NCI-H82 treated with DMSO at 0.1 percent for 48 hours (cell line): ENCODE measurements around the gene DNASE1L3.
"Not testable (repeated sequence)": the region's sequence is repeated elsewhere in the genome, so short reads cannot be mapped to it uniquely, and the experiment has no call there.

Source experiments
- DNase-seq: peaks from one replicate; lab custom pipeline; 2025; ENCODE audit not compliant: unreplicated experiment; lab: John Stamatoyannopoulos, UW

Gene DNASE1L3

DNA sequence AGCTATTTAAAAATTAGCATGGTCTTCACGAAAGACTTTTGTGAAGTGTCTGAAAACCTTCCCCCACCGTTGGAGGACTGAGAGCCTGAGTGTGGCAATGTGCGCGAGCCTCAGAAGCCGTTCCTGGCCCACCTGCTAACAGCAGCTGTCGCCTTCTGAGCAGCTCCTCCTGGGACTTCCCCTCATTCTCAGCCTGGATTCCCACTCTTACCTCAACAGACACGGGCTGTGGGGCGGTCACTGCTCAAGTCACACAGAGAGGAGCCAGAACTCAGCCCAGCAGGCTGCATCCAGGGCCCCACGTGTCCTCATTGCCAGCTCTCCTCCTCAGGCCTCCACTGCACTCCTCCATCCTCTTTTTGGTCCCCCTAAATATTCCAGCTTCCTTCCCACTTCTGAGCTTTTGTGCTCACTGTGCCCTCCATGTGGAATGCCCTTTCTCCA lies 7.8 kb downstream of the DNASE1L3 start:
- DNase-seq, result no peak

DNA sequence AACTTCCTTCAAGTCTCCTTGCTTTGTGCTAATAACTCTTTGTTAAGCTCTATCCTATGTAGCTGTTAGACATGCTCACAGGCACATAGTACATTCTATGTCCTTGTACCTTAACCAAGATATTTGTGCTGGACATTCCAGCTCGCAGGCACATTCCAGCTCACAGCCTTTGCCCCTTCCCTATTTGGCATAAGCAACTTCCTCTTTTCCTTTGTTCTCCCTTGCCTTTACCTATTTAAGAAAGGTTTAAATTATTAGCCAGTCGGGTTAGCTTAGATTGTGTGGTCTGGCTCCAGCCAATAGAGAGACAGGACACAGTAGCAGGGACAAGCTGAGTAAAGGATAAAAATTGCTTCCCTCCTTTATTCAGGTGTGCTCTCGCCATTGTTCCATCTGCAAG lies 9.3 kb downstream of the DNASE1L3 start:
- not testable (repeated sequence) for DNase-seq

DNA sequence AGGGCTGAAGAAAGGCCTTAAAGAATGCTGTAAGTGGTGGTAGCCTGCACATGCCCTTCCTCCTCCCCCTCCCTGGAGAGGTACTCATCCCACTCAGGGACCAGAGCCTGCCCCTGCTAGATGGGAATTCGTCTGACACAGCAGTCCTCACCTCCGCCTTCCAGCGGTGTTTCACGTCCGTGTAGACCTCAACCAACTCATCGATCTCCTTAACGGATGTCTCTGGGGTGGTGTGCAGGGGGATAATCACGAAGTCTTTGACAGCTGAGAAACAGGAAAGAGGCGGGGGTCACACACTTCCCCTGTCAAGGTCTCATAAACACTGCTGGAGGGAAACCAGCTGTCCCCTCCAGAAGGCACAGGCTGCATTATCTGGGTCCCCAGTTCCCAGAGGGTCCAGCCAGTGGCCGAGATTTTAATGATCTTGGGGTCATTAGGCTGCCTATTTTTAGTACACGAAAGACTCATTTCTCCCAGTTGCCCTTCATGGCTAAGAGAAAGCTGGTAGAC lies 9.9 kb downstream of the DNASE1L3 start:
- no peak for DNase-seq

- DNase-seq, result no peak
Measured at GRCh38 chr3:58200121-58200709, 10.6 kb downstream of the DNASE1L3 start.

DNA sequence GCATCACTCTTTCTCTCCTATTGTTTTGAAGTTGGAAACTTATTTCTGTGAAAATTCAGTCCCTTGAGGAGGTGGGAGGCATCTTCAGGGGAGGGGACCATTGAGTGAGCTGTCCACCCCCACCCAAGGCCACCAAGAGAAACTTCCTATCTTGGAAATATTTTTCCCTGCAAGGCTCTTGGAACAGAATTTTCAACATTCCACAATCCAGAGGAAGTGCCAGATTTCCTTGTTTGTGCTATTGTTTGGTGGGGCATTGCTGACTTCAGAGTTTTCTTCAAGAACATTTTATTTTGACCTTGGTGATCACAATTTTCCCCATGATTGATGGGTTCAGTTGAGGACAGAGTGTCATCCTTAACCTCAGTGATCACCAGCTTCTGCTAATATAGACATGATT lies 12.0 kb downstream of the DNASE1L3 start:
- DNase-seq, result no peak

DNA sequence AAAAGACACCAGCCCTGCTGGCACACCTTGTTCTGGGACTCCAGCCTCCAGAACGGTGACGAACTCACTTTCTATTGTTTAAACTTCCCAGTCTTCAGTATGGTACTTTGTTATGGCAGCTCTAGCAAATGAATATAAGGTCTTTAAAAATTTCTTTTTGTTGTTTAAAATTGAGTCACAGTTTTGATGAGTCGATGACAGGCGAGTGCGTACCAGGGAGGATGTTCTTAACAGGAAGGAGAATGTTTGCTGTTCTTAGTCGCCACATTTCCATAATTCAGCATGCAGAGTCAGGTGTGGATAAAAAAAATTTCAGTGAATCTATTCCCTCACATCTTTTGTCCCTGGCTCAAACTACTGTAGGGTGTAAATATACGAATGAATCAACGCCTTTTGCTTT lies 12.4 kb downstream of the DNASE1L3 start:
- no peak for DNase-seq

DNA sequence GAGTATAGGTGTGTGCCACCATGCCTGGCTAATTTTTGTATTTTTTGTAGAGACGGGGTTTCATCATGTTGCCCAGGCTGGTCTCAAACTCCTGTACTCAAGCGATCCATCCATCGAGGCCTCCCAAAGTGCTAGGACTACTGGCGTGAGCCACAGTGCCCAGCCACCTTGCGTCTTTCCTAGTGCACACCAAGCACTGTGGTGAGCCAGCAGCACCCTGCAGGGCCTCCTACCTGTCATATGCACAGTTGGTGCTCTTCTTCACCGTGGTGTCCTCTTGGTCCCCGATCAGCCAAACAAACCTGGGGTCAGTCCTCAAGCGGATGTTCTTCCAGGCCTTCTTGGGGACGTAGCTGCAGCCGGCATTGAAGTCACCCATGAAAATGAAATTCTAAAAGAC lies 13.2 kb downstream of the DNASE1L3 start:
- DNase-seq, result no peak

DNA sequence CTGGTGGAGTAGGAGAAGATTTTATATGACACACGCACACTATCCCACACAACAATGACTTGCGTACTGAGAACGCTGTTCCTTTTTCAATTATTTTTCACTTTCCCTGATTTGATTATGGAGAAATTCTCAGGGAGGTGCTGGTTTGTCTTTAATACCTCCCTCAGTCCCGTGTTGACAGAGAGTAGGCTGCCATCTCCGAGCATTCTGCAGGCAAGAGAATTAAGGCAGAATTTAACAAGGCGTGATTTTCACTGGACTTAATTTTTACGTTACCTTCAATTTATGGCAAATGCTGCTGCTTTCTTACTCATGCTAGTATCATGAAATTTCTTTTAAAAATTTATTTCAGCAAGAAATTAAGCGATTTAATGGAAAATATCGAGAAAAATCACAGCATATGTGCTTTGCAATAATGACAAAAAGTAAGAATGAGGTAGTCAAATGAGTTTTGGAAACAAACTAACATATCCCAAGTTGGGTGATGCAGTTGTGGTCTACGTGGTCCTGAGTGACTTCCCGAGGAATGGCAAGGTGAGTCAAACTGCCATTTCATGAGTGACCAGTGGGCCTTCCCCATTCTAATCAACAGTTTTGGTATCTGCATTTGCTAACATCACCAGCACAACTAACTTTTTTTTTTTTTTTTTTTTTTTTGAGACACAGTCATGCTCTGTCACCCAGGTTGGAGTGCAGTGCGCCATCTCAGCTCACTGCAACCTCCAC lies 16.9 kb downstream of the DNASE1L3 start:
- no peak for DNase-seq

DNA sequence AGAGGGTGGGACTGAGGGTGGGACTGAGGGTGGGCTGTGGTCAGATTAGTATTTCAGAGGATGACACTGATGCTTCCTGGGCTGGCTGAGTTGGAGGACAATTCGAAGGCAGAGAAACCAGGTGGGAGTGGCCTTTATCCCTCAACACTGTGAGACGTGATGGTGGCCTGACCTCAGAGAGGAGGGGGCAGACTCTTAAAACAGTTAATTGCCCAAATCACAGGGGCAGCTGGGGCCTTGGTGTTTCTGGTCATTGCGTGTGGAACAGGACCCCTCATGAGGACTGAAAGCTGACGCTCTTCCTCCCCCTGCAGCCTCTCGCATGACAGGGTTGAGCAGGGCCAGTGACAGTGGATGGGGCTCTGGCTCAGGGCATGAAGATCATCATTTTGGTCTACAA lies 18.7 kb downstream of the DNASE1L3 start:
- no peak for DNase-seq

DNA sequence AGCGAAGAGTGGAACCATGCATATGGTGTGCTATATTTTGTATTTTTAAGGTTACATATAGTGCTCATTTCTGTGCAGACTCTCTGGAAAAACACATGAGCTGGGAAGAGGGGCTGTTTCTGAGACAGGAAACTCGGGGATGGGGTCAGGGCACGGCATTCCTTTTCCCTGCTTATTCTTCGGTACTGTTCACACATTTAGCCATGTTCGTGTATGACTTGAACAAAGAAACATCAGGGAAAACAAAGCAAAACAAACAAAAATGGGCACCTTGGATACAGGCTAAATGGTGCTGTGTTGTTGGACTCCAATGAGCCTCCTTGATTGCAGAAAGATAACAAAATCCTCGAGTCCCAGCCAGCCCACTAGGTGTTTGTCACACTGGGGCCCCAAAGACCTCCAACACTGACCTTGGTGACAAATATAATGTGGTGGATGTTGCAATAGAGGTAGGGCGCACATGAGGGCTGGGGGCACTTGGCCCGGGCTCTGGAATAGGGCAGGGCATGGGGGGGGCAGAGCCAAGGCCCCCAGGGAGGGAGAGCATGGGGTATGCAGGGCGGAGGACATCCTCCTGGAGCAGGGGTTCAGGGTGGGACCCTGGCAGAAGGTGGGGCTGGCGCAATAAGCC lies 19.3 kb downstream of the DNASE1L3 start:
- DNase-seq, result no peak

GRCh38 chr3:58190882-58191281 lies 19.9 kb downstream of the DNASE1L3 start:
- DNase-seq, result no peak

GRCh38 chr3:58190291-58190690 lies 20.5 kb downstream of the DNASE1L3 start:
- DNase-seq, result no peak

DNA sequence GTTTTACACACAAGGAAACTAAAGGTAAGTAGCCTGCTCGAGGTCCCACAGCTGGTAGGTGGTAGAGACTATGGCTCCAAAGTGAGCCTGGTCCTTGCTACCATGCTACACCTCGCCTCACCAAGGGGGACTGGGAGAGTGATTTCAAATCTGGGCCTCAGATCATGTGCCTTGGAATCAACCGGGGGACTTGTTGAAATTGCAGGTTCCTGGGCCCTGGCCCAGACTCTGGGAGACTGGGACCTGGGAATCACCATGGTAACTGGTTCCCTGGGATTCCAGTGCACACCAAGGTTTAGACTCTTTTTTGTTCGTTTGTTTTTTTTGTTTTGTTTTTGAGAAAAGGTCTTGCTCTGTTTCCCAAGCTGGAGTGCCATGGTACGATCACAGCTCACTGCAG lies 21.1 kb downstream of the DNASE1L3 start:
- no peak for DNase-seq

DNA sequence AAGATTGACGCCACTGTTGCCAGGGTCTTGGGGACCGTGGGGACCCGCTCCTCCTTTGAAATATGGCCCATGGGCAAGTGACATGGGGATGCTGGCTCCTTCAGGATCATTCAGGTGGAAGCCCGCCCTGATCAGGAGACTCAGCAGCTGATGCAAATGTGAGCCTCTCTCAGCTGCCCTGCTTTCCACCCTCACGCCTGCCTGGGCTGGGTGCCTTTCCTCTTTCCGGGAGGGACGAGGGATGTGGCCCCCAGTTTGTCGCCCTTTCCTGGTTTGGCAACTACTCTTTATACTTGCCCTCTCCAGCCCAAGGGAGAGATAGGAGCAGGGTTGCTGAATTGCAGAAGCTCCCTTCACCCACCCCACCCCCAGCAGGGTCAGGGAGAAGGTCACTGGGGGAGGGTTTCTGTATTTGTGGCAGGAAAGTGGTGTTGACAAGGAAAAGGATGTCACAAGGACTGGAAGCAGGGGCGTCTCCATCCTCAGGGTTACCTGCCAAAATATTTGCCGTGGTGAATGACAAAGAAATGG lies 21.8 kb downstream of the DNASE1L3 start:
- no peak for DNase-seq

- DNase-seq, result no peak
Measured at GRCh38 chr3:58188173-58188564, 22.6 kb downstream of the DNASE1L3 start.

- DNase-seq, result no peak
Measured at GRCh38 chr3:58184982-58185360, 25.8 kb downstream of the DNASE1L3 start.

- DNase-seq, result no peak
Measured at GRCh38 chr3:58184309-58184981, 26.3 kb downstream of the DNASE1L3 start.

- DNase-seq, result no peak
Measured at GRCh38 chr3:58183891-58184290, 26.9 kb downstream of the DNASE1L3 start.

DNA sequence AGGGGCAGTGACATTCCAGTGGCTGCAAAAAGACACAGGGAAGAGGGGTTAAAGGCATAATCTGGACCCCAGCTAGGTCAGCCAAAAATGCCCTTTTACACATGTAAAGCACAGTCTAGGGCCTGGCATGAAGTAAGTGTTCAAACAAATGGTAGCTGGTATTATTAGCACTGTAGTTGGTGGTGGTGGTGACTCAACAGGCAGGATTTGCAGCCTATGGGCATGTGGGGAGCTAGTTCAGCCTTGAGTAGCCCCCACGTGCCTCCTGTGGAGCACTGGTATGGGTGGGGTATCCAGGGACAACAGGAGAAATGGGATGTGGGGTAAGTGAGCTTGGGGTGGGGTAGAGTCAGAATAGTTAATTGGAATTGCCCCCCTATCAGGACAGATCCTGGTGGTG lies 27.6 kb downstream of the DNASE1L3 start:
- DNase-seq, result no peak

GRCh38 chr3:58180940-58181587 lies 29.7 kb downstream of the DNASE1L3 start:
- DNase-seq, result no peak
